H9 (cell line): ENCODE results near the gene FAM120A. TPM values are rescaled to one million over a fixed set of nuclear protein-coding genes. Genes with fewer than 3 reads are reported as not detected.

ENCODE experiments used
- DNase-seq: peaks from one replicate; pipeline ENCODE4 v3.0.0-alpha.2; 2017
- H2AFZ ChIP-seq: one replicate; pipeline ENCODE4 v1.6.1; 2013; ENCODE audit warnings: mild to moderate bottlenecking, low read length, control low read depth, moderate library complexity
- H2AK5ac ChIP-seq: 2 replicates; pipeline ENCODE4 v1.6.1; 2013; ENCODE audit warnings: low read length, control low read depth, mixed read lengths; ENCODE audit not compliant: insufficient read length
- H2BK120ac ChIP-seq: one replicate; pipeline ENCODE4 v1.6.1; 2013; ENCODE audit warnings: low read depth, mild to moderate bottlenecking, low read length, control low read depth, inconsistent platforms; ENCODE audit not compliant: poor library complexity, severe bottlenecking
- H2BK12ac ChIP-seq: 2 replicates; pipeline ENCODE4 v1.6.1; 2013; ENCODE audit warnings: low read length, control low read depth, mixed read lengths, low read depth; ENCODE audit not compliant: insufficient read length
- H2BK15ac ChIP-seq: 2 replicates; pipeline ENCODE4 v1.6.1; 2013; ENCODE audit warnings: low read depth, low read length, control low read depth
- H2BK20ac ChIP-seq: one replicate; pipeline ENCODE4 v1.6.1; 2013; ENCODE audit warnings: low read depth, mild to moderate bottlenecking, low read length, control low read depth, inconsistent platforms; ENCODE audit not compliant: poor library complexity, severe bottlenecking
- H2BK5ac ChIP-seq: 2 replicates; pipeline ENCODE4 v1.6.1; 2013; ENCODE audit warnings: low read length, control low read depth, mixed read lengths; ENCODE audit not compliant: insufficient read length
- H3K14ac ChIP-seq: 2 replicates; pipeline ENCODE4 v1.6.1; 2013; ENCODE audit warnings: low read length, control low read depth; ENCODE audit not compliant: insufficient read depth
- H3K18ac ChIP-seq: 2 replicates; pipeline ENCODE4 v1.6.1; 2013; ENCODE audit warnings: low read depth, mild to moderate bottlenecking, mixed read lengths, low read length, control low read depth; ENCODE audit not compliant: insufficient read length
- H3K23ac ChIP-seq: 2 replicates; pipeline ENCODE4 v1.6.1; 2013; ENCODE audit warnings: low read length, control low read depth, mixed read lengths, low read depth; ENCODE audit not compliant: insufficient read length
- H3K23me2 ChIP-seq: 2 replicates; pipeline ENCODE4 v1.6.1; 2013; ENCODE audit warnings: low read depth, mild to moderate bottlenecking, mixed read lengths, low read length, control low read depth; ENCODE audit not compliant: insufficient read length, poor library complexity, severe bottlenecking
- H3K27ac ChIP-seq: 2 replicates; pipeline ENCODE4 v1.5.1; 2013; ENCODE audit warnings: low read length, control low read depth, mixed read lengths, low read depth; ENCODE audit not compliant: insufficient read length
- H3K27me3 ChIP-seq: 2 replicates; pipeline ENCODE4 v1.6.1; 2013; ENCODE audit warnings: low read length, control low read depth, inconsistent platforms; ENCODE audit not compliant: insufficient read depth
- H3K4ac ChIP-seq: 2 replicates; pipeline ENCODE4 v1.6.1; 2013; ENCODE audit warnings: low read depth, mild to moderate bottlenecking, control low read depth, inconsistent platforms, low read length, moderate library complexity
- H3K4me1 ChIP-seq: 2 replicates; pipeline ENCODE4 v1.6.1; 2013; ENCODE audit warnings: low read length, control low read depth, inconsistent platforms; ENCODE audit not compliant: insufficient read depth
- H3K4me2 ChIP-seq: 2 replicates; pipeline ENCODE4 v1.6.1; 2013; ENCODE audit warnings: low read length, control low read depth, mixed read lengths; ENCODE audit not compliant: insufficient read length, insufficient read depth
- H3K56ac ChIP-seq: 2 replicates; pipeline ENCODE4 v1.6.1; 2013; ENCODE audit warnings: low read depth, mild to moderate bottlenecking, mixed read lengths, low read length, control low read depth; ENCODE audit not compliant: insufficient read length
- H3K79me1 ChIP-seq: 2 replicates; pipeline ENCODE4 v1.6.1; 2013; ENCODE audit warnings: low read depth, mild to moderate bottlenecking, moderate library complexity, low read length, control low read depth, inconsistent platforms; ENCODE audit not compliant: insufficient read depth, poor library complexity, severe bottlenecking
- H3K79me2 ChIP-seq: 2 replicates; pipeline ENCODE4 v1.6.1; 2013; ENCODE audit warnings: low read length, control low read depth, inconsistent platforms; ENCODE audit not compliant: insufficient read depth
- H3K9ac ChIP-seq: 2 replicates; pipeline ENCODE4 v1.6.1; 2013; ENCODE audit warnings: low read length, control low read depth, mixed read lengths; ENCODE audit not compliant: insufficient read length; ENCODE audit errors: extremely low read depth
- H3K9me3 ChIP-seq: one replicate; pipeline ENCODE4 v1.6.1; 2013; ENCODE audit warnings: low read depth, low read length, inconsistent platforms; ENCODE audit not compliant: control insufficient read depth
- H3T11ph ChIP-seq: one replicate; pipeline ENCODE4 v1.6.1; 2013; ENCODE audit warnings: mild to moderate bottlenecking, low read length, control low read depth, inconsistent platforms
- H4K20me1 ChIP-seq: one replicate; pipeline ENCODE4 v1.6.1; 2013; ENCODE audit not compliant: control insufficient read depth, insufficient read length, insufficient read depth
- H4K5ac ChIP-seq: 2 replicates; pipeline ENCODE4 v1.6.1; 2013; ENCODE audit warnings: low read depth, mild to moderate bottlenecking, mixed read lengths, low read length, control low read depth; ENCODE audit not compliant: insufficient read length
- H4K8ac ChIP-seq: replicated peaks from 2 replicates; pipeline ENCODE4 v1.6.1; 2013; ENCODE audit warnings: low read length, control low read depth, mixed read lengths, low read depth; ENCODE audit not compliant: insufficient read length
- H4K91ac ChIP-seq: 2 replicates; pipeline ENCODE4 v1.6.1; 2013; ENCODE audit warnings: low read depth, mild to moderate bottlenecking, moderate library complexity, mixed read lengths, low read length, control low read depth; ENCODE audit not compliant: insufficient read length
- H3K27ac Mint-ChIP-seq, 3 experiments: 2 replicates in 2 of 3; 3 replicates in 1 of 3; pipeline ENCODE4 v1.8.0; 2020 to 2021; ENCODE audit warnings: mixed read lengths in 3 of 3, mild to moderate bottlenecking in 1 of 3, moderate library complexity in 1 of 3
- H3K27me3 Mint-ChIP-seq: 2 replicates; pipeline ENCODE4 v1.8.0; 2021; ENCODE audit warnings: low read depth, mild to moderate bottlenecking, moderate library complexity, mixed read lengths
- H3K36me3 Mint-ChIP-seq, 3 experiments: 2 replicates in 2 of 3; 3 replicates in 1 of 3; pipeline ENCODE4 v1.8.0; 2020 to 2021; ENCODE audit warnings: low read depth in 3 of 3, mixed read lengths in 3 of 3; ENCODE audit not compliant: insufficient read depth in 1 of 3
- H3K4me1 Mint-ChIP-seq, 2 experiments: 2 replicates each; pipeline ENCODE4 v1.8.0; 2020; ENCODE audit warnings: mixed read lengths in 2 of 2
- H3K4me3 Mint-ChIP-seq, 2 experiments: 2 replicates in 1 of 2; 3 replicates in 1 of 2; pipeline ENCODE4 v1.8.0; 2020 to 2021; ENCODE audit warnings: mild to moderate bottlenecking in 2 of 2, mixed read lengths in 2 of 2, moderate library complexity in 1 of 2
- H3K9me3 Mint-ChIP-seq, 2 experiments: 2 replicates in 1 of 2; 3 replicates in 1 of 2; pipeline ENCODE4 v1.8.0; 2020; ENCODE audit warnings: mild to moderate bottlenecking in 2 of 2, mixed read lengths in 2 of 2, moderate library complexity in 1 of 2
- WGBS: extraction: QIAGEN DNeasy Blood & Tissue Kit; methylation state at CpG from one replicate; pipeline ENCODE4 v1.1.7; 2013; ENCODE audit warnings: missing lambda C conversion rate, low lambda C conversion rate, mixed read lengths; ENCODE audit not compliant: insufficient read length; ENCODE audit errors: extremely low coverage; 5-methylcytosine and 5-hydroxymethylcytosine counted together
- total RNA-seq: library from RNA; stranded (reverse); gene quantifications from 2 replicates; pipeline ENCODE4 v1.2.1, GENCODE V29; 2021
- TF ChIP-seq, protein P1 (sequence below): fragments of 200-600 bp; sonication (generic); conservative IDR thresholded peaks from 3 replicates; pipeline ENCODE4 v1.8.0; 2021; ENCODE audit warnings: antibody characterized with exemption, mild to moderate bottlenecking

Gene FAM120A
- total RNA-seq, 1 experiment from 2014 or later, result 57.7 TPM

DNA sequence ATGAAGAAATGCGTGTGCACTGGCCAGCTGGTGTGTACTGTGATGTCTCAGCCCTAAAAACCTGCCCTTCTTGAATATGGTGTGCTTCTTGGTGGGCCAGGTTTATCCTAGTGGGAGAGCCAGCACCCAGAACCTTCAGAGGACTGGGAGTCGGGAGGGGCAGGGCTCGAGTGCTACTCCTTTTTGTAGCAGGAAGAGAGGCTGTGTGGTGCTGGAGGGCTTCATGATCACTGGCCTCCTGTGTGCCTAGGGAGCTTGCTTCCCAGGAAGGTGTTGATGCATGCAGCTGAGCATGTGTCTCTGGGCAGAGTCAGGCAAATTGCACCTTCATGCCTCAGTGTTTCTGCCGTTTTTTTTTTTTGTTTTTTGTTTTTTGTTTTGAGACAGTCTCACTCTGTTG, 144.9 kb downstream of the FAM120A start:
- Histone ChIP-seq H4K5ac (no peak overlapping the region), H2BK15ac (no peak overlapping the region), H2BK5ac (no peak overlapping the region), H3K9ac (no peak overlapping the region), H3K4me2 (no peak overlapping the region), H2AFZ (no peak overlapping the region), H3K9me3 (no peaks in the 10 kb centered on the region), H3K56ac (no peak overlapping the region), H3K23me2 (no peaks in the 10 kb centered on the region), H2BK12ac (no peak overlapping the region), H4K8ac (no peak overlapping the region), H2AK5ac (no peak overlapping the region), H4K20me1 (peaks cover 2% of the 10 kb centered on the region), H4K91ac (no peak overlapping the region), H2BK120ac (no peak overlapping the region), H3K4ac (no peak overlapping the region), H3T11ph (no peak overlapping the region), H3K79me1 (no peaks in the 10 kb centered on the region), H2BK20ac (no peak overlapping the region), H3K79me2 (no peaks in the 10 kb centered on the region), H3K23ac (no peak overlapping the region), H3K27me3 (no peaks in the 10 kb centered on the region), H3K4me1 (peaks cover 16% of the 10 kb centered on the region; the same call in 1 of the 2 replicates), H3K14ac (no peak overlapping the region; the same call in 1 of the 2 replicates), H3K27ac (no peak overlapping the region), H3K18ac (no peak overlapping the region)
- TF ChIP-seq, protein P1, sequence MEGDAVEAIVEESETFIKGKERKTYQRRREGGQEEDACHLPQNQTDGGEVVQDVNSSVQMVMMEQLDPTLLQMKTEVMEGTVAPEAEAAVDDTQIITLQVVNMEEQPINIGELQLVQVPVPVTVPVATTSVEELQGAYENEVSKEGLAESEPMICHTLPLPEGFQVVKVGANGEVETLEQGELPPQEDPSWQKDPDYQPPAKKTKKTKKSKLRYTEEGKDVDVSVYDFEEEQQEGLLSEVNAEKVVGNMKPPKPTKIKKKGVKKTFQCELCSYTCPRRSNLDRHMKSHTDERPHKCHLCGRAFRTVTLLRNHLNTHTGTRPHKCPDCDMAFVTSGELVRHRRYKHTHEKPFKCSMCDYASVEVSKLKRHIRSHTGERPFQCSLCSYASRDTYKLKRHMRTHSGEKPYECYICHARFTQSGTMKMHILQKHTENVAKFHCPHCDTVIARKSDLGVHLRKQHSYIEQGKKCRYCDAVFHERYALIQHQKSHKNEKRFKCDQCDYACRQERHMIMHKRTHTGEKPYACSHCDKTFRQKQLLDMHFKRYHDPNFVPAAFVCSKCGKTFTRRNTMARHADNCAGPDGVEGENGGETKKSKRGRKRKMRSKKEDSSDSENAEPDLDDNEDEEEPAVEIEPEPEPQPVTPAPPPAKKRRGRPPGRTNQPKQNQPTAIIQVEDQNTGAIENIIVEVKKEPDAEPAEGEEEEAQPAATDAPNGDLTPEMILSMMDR, result no peak
- no peak overlapping the region for H3K4me3 Mint-ChIP-seq
- no peaks in the 10 kb centered on the region; a peak in 1 of 7 replicates for H3K36me3 Mint-ChIP-seq
- DNase-seq, result no peak
- no CpG with 5 or more reads among the region's 4 CpGs for WGBS
- H3K27me3 Mint-ChIP-seq, result no peaks in the 10 kb centered on the region
- H3K9me3 Mint-ChIP-seq, result no peaks in the 10 kb centered on the region
- peak overlapping the region in 1 of 3 experiments; percentile 35; a peak in 1 of 7 replicates for H3K27ac Mint-ChIP-seq
- peaks cover 44 to 58% of the 10 kb centered on the region in 2 experiments for H3K4me1 Mint-ChIP-seq
